Astrocyte of the spinal cord (primary cell): ENCODE measurements around the gene RBM19.

Experiments used
- DNase-seq: peaks from one replicate; pipeline ENCODE4 v3.0.0; 2011; ENCODE audit warnings: low read depth, low spot score
- H3K4me3 ChIP-seq: 2 replicates; pipeline ENCODE4 v1.5.1; 2011; ENCODE audit warnings: low read depth, mild to moderate bottlenecking, low read length, moderate library complexity
- in situ Hi-C: cut with HindIII; loops from 2 replicates; pipeline ENCODE4 v1.10.0; 2017; ENCODE audit warnings: low sequenced_read_pairs
- TF ChIP-seq, protein P1 (sequence below): IDR thresholded peaks from 2 replicates; pipeline ENCODE4 v1.5.1; 2012; ENCODE audit warnings: low read depth, mild to moderate bottlenecking, low read length, inconsistent platforms

Gene RBM19

DNA sequence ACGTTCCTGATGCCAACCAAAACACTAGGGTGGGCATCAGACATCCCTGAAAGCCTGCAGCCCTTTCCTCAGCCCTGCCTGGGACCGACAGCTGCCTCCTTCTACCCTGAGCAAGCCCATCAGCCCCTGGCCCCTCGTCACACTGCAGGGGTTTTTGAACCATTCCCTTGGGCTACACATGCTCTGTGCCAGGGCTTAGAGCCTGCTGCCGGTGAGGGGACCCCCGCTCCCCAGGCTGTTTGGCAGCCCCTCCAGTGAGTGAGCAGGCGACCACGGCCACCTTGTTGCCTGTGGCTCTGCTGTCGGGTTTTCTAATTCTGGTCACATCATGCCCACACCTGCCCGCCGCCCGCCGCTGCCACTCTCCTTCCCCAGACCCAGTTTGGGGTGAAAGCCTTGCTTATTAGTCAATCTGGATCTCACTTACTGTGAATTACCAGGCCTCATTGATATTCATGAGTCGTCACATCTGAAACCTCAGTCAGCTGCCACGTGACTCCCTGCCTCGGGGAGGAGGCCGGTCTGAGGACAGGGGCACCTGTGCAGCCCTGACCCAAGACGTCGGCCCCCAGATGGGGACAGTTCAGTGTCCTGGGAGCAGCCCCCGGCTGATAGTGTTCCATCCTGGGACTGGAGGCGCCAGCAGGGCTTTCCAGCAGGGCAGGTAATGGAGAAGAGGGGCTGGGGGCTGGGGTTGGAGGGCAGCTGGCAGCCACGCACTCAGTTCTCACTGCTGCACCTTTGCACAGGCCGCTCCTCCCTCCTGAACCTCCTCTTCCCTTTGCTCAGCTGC lies 163.0 kb downstream of the RBM19 start:
- no peak overlapping the region for H3K4me3 ChIP-seq
- no peak for DNase-seq
- in situ Hi-C loops: no loop called here
- TF ChIP-seq, protein P1, sequence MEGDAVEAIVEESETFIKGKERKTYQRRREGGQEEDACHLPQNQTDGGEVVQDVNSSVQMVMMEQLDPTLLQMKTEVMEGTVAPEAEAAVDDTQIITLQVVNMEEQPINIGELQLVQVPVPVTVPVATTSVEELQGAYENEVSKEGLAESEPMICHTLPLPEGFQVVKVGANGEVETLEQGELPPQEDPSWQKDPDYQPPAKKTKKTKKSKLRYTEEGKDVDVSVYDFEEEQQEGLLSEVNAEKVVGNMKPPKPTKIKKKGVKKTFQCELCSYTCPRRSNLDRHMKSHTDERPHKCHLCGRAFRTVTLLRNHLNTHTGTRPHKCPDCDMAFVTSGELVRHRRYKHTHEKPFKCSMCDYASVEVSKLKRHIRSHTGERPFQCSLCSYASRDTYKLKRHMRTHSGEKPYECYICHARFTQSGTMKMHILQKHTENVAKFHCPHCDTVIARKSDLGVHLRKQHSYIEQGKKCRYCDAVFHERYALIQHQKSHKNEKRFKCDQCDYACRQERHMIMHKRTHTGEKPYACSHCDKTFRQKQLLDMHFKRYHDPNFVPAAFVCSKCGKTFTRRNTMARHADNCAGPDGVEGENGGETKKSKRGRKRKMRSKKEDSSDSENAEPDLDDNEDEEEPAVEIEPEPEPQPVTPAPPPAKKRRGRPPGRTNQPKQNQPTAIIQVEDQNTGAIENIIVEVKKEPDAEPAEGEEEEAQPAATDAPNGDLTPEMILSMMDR: no peak

DNA sequence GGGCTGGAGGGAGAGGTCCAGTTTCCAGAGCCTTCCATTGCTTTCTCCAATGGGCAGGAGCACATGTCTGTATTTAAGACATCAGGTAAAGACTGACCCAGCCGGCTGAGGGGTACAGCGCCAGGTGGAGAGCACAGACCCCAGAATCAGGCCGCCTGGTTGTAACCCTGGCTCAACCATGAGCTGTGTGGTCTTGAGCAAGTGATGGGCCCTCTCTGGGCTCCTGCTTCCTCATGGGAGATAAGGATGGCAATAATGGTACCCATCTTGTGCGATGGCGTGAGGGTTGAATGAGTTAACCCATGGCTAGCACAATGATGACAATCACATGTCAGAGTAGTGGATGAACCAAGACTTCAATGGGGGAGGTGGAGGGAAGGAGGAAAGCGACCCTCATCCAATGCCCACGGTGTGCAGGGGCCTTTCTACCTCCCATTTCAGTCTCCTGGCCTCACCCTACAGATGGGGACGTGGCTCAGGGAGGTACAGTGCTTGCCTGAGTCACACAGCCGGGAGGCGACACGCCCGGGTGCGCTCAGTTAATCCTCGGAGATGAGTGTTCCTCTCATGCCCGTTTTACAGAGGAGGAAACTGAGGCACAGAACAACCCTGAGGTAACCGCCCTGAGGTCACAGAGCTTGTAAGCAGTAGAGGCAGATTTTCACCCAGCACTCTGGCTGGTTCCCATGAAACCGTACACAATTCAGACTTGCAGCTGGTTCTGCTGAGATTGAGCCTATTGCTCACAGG lies 163.9 kb downstream of the RBM19 start:
- in situ Hi-C loops: no loop called here
- no peak for DNase-seq
- H3K4me3 ChIP-seq: no peak overlapping the region
- TF ChIP-seq, protein P1: no peak

DNA sequence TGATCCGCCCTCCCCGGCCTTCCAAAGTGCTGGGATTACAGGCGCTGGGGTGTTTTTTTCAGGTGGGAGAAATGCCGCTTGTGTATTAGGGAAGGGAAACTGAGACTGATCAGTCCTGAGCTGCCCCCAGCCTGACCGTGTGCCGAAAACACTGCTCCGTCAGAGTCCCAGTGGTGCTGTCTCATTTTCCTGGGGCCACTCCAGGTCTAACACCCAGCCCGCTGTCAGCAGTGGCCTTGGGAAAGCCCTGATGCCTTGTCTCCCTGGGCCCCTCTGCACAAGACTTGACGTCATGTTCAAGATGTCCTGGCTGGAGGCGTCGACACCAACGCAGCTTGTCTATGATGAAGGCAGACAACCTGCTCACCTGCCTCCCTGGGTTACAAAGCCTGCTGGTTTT lies 165.9 kb downstream of the RBM19 start:
- in situ Hi-C loops: no loop called here
- no peak for DNase-seq
- no peak overlapping the region for H3K4me3 ChIP-seq
- TF ChIP-seq, protein P1: no peak

DNA sequence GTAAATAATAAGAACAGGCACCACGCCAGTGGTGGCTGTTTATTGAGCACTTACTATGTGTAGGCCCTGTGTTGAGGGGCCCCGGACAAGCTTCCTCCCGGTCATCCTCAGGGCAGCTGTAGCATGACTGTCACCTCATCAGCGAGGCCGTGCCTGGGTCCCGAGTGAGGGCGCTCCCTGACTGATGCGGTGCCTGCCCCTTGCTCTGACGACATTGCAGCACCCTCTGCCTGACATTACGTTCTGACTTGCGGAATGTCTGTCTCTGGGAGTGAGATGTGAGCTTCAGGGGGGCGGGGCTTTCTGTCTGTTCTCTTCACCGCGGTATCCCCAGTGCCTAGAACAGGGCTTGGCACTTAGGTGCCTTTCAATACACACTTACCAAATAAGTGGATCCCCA lies 167.6 kb downstream of the RBM19 start:
- TF ChIP-seq, protein P1: no peak
- H3K4me3 ChIP-seq: no peak overlapping the region
- in situ Hi-C loops: no loop called here
- DNase-seq: no peak

DNA sequence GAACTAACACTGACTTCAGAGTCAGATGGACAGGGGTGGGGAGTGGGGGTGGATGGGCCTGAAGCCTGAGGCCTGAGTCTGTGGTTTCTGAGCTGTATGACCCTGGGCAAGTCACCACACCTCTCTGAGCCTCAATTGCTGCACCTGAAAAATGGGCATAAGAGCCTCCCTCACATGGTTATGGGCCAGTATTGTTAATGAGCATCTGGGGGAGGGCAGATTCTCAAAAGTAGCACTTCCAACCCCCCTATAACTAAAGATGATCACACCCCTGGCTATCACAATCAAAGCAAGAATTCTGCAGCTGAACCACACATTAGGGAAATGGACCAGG lies 168.6 kb downstream of the RBM19 start:
- H3K4me3 ChIP-seq: no peak overlapping the region
- TF ChIP-seq, protein P1: no peak
- in situ Hi-C loops: no loop called here
- no peak for DNase-seq

DNA sequence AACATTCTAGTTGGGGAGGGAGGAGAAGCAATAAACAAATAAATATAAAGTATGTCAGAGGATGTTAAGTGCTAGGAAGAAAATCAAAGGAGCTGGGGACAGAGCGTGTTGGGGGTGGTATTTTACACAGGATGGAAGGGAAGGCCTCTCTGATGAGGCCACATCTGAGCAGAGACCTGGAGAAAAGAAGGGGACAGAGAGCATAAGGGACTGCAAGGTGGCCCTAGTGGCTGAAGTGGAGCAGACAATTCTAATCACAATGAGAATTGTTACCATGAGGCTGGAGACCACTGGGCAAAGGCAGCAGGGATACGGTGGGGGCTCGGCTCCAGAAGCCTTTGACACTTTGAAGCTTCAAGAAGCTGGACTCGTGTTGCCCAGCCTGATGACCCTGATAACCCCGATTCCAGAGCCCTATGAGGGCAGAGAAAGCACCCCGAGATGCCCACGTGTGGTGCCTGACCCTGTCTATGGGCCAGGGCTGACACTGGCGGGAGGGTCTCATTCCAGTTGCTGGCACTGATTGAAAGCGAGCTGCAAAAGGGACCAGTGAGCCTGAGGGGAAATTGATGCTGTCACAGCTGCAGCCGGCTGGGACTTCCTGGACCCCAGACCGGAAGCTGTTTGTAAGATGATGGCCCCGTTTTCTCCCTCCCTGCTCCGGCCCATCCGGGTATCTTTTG lies 169.1 kb downstream of the RBM19 start:
- no peak overlapping the region for H3K4me3 ChIP-seq
- in situ Hi-C loops: no loop called here
- no peak for DNase-seq
- TF ChIP-seq, protein P1: no peak
